ENCODE data around the gene APBA3.

- TF ChIP-seq CTCF (conservative IDR thresholded peaks at IDR 0.05; ENCODE audit: low read depth in 2 of 2) = no peak
- TF ChIP-seq POLR2AphosphoS5 (IDR thresholded peaks at IDR 0.05; ENCODE audit: low read depth) = no peak
- TF ChIP-seq CREB1 (CRISPR knock-in tag; IDR thresholded peaks at IDR 0.05; ENCODE audit: low read depth) = no peak
- no peak for TF ChIP-seq EZH2 (IDR thresholded peaks at IDR 0.05; ENCODE audit: low read depth, unreplicated experiment)
- TF ChIP-seq, protein P1, sequence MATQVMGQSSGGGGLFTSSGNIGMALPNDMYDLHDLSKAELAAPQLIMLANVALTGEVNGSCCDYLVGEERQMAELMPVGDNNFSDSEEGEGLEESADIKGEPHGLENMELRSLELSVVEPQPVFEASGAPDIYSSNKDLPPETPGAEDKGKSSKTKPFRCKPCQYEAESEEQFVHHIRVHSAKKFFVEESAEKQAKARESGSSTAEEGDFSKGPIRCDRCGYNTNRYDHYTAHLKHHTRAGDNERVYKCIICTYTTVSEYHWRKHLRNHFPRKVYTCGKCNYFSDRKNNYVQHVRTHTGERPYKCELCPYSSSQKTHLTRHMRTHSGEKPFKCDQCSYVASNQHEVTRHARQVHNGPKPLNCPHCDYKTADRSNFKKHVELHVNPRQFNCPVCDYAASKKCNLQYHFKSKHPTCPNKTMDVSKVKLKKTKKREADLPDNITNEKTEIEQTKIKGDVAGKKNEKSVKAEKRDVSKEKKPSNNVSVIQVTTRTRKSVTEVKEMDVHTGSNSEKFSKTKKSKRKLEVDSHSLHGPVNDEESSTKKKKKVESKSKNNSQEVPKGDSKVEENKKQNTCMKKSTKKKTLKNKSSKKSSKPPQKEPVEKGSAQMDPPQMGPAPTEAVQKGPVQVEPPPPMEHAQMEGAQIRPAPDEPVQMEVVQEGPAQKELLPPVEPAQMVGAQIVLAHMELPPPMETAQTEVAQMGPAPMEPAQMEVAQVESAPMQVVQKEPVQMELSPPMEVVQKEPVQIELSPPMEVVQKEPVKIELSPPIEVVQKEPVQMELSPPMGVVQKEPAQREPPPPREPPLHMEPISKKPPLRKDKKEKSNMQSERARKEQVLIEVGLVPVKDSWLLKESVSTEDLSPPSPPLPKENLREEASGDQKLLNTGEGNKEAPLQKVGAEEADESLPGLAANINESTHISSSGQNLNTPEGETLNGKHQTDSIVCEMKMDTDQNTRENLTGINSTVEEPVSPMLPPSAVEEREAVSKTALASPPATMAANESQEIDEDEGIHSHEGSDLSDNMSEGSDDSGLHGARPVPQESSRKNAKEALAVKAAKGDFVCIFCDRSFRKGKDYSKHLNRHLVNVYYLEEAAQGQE (IDR thresholded peaks at IDR 0.05; ENCODE audit: unreplicated experiment) = no peak
- TF ChIP-seq JUNB (IDR thresholded peaks at IDR 0.05; ENCODE audit: unreplicated experiment) = no peak
- no peak for TF ChIP-seq EZH2phosphoT487 (IDR thresholded peaks at IDR 0.05; ENCODE audit: unreplicated experiment)
- TF ChIP-seq STAT1 (IDR thresholded peaks at IDR 0.05; ENCODE audit: unreplicated experiment) = no peak
- TF ChIP-seq NANOG (IDR thresholded peaks at IDR 0.05; ENCODE audit: borderline replicate concordance) = no peak
- TF ChIP-seq ZNF114 (CRISPR knock-in tag; IDR thresholded peaks at IDR 0.05) = no peak
- TF ChIP-seq ZNF331 (CRISPR knock-in tag; IDR thresholded peaks at IDR 0.05; ENCODE audit: low read depth) = no peak
- TF ChIP-seq ZNF462 (CRISPR knock-in tag; IDR thresholded peaks at IDR 0.05) = no peak
- TF ChIP-seq ETS1 (IDR thresholded peaks at IDR 0.05) = no peak
These were observed 19.4 kb upstream of the APBA3 start for GRCh38 chr19:3780786-3781304.

Measured in GM23338 (cell line).